ENCODE results near the gene PRKN.

DNA sequence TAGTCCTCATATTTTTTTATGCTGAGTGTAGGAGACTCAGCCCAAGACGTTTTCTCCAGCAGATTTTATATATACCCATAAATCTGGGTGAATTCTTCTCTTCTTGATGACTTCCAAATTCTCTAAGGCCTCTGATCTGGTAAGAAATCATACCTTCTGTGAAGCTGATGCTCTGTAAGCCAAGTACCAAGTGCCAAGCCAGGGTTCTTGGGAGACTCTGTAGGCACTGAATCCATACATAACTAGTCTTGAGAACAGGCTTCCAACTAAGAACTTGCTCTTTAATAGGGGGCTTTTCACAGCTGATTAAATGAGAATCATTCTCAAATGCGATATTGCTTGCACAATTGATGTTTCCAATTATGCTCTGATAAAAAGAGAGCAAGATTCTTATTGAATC is 87.6 kb downstream of the PRKN start:
- TF ChIP-seq EZH2phosphoT487 (IDR thresholded peaks at IDR 0.05; ENCODE audit: insufficient read depth, low read depth) (no peak), EZH2 (IDR thresholded peaks at IDR 0.05; ENCODE audit: insufficient read depth, poor library complexity, severe bottlenecking) (no peak)
